ENCODE measurements around the gene ACTL6B. TPM values are rescaled to one million over a fixed set of nuclear protein-coding genes. Genes with fewer than 3 reads are reported as not detected.

ACTL6B gene
- total and polyA plus RNA-seq, 2 donors, result 0.19 to 0.69 TPM

GRCh38 chr7:100600730-100601038, 55.6 kb downstream of the ACTL6B start:
- H3K36me3 ChIP-seq (ENCODE audit: insufficient read depth), result no peaks in the 10 kb centered on the region
- H3K4me1 ChIP-seq (ENCODE audit: insufficient read depth), result no peaks in the 10 kb centered on the region
- WGBS, result 83% methylated on average over 9 of the region's 9 CpGs
- no peak overlapping the region for H3K4me3 ChIP-seq (ENCODE audit: low read depth, low read length)
- H3K27ac ChIP-seq (ENCODE audit: low read depth), result no peak overlapping the region
- DNase-seq (ENCODE audit: extremely low spot score), result no peak

- Histone ChIP-seq H3K4me3 (ENCODE audit: low read depth, low read length) (no peak overlapping the region), H3K36me3 (ENCODE audit: insufficient read depth) (no peaks in the 10 kb centered on the region), H3K27ac (ENCODE audit: low read depth) (no peak overlapping the region), H3K4me1 (ENCODE audit: insufficient read depth) (no peaks in the 10 kb centered on the region)
- DNase-seq (ENCODE audit: extremely low spot score), result no peak
- WGBS, result 77% methylated on average over 18 of the region's 18 CpGs
These were observed 56.1 kb downstream of the ACTL6B start for GRCh38 chr7:100599911-100600729.

GRCh38 chr7:100598425-100598824, 57.8 kb downstream of the ACTL6B start:
- Histone ChIP-seq H3K36me3 (ENCODE audit: insufficient read depth) (no peaks in the 10 kb centered on the region), H3K4me3 (ENCODE audit: low read depth, low read length) (no peak overlapping the region), H3K27ac (ENCODE audit: low read depth) (no peak overlapping the region), H3K4me1 (ENCODE audit: insufficient read depth) (no peaks in the 10 kb centered on the region)
- WGBS, result 91% methylated on average over 4 of the region's 4 CpGs
- DNase-seq (ENCODE audit: extremely low spot score), result no peak

GRCh38 chr7:100595188-100595587, 61.1 kb downstream of the ACTL6B start:
- 98% methylated on average over 7 of the region's 7 CpGs for WGBS
- Histone ChIP-seq H3K27ac (ENCODE audit: low read depth) (no peak overlapping the region), H3K36me3 (ENCODE audit: insufficient read depth) (no peaks in the 10 kb centered on the region), H3K4me1 (ENCODE audit: insufficient read depth) (no peaks in the 10 kb centered on the region), H3K4me3 (ENCODE audit: low read depth, low read length) (no peak overlapping the region)
- no peak for DNase-seq (ENCODE audit: extremely low spot score)

Other genes starting within 250 kb of the ACTL6B start
- 4.2 TPM for gene ZCWPW1, start 227.7 kb downstream of the ACTL6B start, total RNA-seq
- 8.7 TPM for gene ZCWPW1, start 227.7 kb downstream of the ACTL6B start, polyA plus RNA-seq
- gene MEPCE, start 226.6 kb downstream of the ACTL6B start, total RNA-seq, result 22.6 TPM
- gene MEPCE, start 226.6 kb downstream of the ACTL6B start, polyA plus RNA-seq, result 40.4 TPM
- 5.1 TPM for gene PPP1R35, start 220.0 kb downstream of the ACTL6B start, total RNA-seq
- 33.6 TPM for gene PPP1R35, start 220.0 kb downstream of the ACTL6B start, polyA plus RNA-seq
- not detected for gene SPACDR, start 192.2 kb downstream of the ACTL6B start, total RNA-seq
- 0.62 TPM for gene SPACDR, start 192.2 kb downstream of the ACTL6B start, polyA plus RNA-seq
- gene TSC22D4, start 177.2 kb downstream of the ACTL6B start, total RNA-seq, result 16.6 TPM
- 49.6 TPM for gene TSC22D4, start 177.2 kb downstream of the ACTL6B start, polyA plus RNA-seq
- 1.6 TPM for gene NYAP1, start 172.5 kb downstream of the ACTL6B start, total RNA-seq
- gene NYAP1, start 172.5 kb downstream of the ACTL6B start, polyA plus RNA-seq, result 1.5 TPM
- 9.9 TPM for gene AGFG2, start 117.2 kb downstream of the ACTL6B start, total RNA-seq
- 36.6 TPM for gene AGFG2, start 117.2 kb downstream of the ACTL6B start, polyA plus RNA-seq
- gene SAP25, start 82.5 kb downstream of the ACTL6B start, total RNA-seq, result not detected
- 2.5 TPM for gene SAP25, start 82.5 kb downstream of the ACTL6B start, polyA plus RNA-seq
- gene LRCH4, start 70.3 kb downstream of the ACTL6B start, total RNA-seq, result 13.7 TPM
- 33.0 TPM for gene LRCH4, start 70.3 kb downstream of the ACTL6B start, polyA plus RNA-seq
- 1.6 TPM for gene FBXO24, start 70.1 kb downstream of the ACTL6B start, total RNA-seq
- gene FBXO24, start 70.1 kb downstream of the ACTL6B start, polyA plus RNA-seq, result 0.57 TPM
- 124 TPM for gene PCOLCE, start 54.1 kb downstream of the ACTL6B start, total RNA-seq
- gene PCOLCE, start 54.1 kb downstream of the ACTL6B start, polyA plus RNA-seq, result 89.5 TPM
- 5.3 TPM for gene MOSPD3, start 43.9 kb downstream of the ACTL6B start, total RNA-seq
- gene MOSPD3, start 43.9 kb downstream of the ACTL6B start, polyA plus RNA-seq, result 30.4 TPM
- 0.69 TPM for gene TFR2, start 14.9 kb downstream of the ACTL6B start, total RNA-seq
- gene TFR2, start 14.9 kb downstream of the ACTL6B start, polyA plus RNA-seq, result 0.81 TPM
- gene GNB2, start 17.3 kb upstream of the ACTL6B start, total RNA-seq, result 51.2 TPM
- gene GNB2, start 17.3 kb upstream of the ACTL6B start, polyA plus RNA-seq, result 279 TPM
- 17.1 TPM for gene GIGYF1, start 37.8 kb upstream of the ACTL6B start, total RNA-seq
- gene GIGYF1, start 37.8 kb upstream of the ACTL6B start, polyA plus RNA-seq, result 27.2 TPM
- gene POP7, start 49.7 kb upstream of the ACTL6B start, total RNA-seq, result 18.6 TPM
- 39.1 TPM for gene POP7, start 49.7 kb upstream of the ACTL6B start, polyA plus RNA-seq
- gene EPO, start 64.0 kb upstream of the ACTL6B start, total RNA-seq, result not detected
- gene EPO, start 64.0 kb upstream of the ACTL6B start, polyA plus RNA-seq, result not detected
- gene ZAN, start 77.1 kb upstream of the ACTL6B start, total RNA-seq, result not detected
- not detected for gene ZAN, start 77.1 kb upstream of the ACTL6B start, polyA plus RNA-seq
- 70.6 TPM for gene EPHB4, start 171.1 kb upstream of the ACTL6B start, total RNA-seq
- gene EPHB4, start 171.1 kb upstream of the ACTL6B start, polyA plus RNA-seq, result 53.1 TPM
- gene SLC12A9, start 196.3 kb upstream of the ACTL6B start, total RNA-seq, result 13.6 TPM
- 29.0 TPM for gene SLC12A9, start 196.3 kb upstream of the ACTL6B start, polyA plus RNA-seq
- 38.0 TPM for gene TRIP6, start 210.9 kb upstream of the ACTL6B start, total RNA-seq
- gene TRIP6, start 210.9 kb upstream of the ACTL6B start, polyA plus RNA-seq, result 80.0 TPM
- 31.2 TPM for gene SRRT, start 218.7 kb upstream of the ACTL6B start, total RNA-seq
- 69.9 TPM for gene SRRT, start 218.7 kb upstream of the ACTL6B start, polyA plus RNA-seq
- gene UFSP1, start 233.3 kb upstream of the ACTL6B start, total RNA-seq, result 2.6 TPM
- gene UFSP1, start 233.3 kb upstream of the ACTL6B start, polyA plus RNA-seq, result 6.2 TPM
- 4.0 TPM for gene ACHE, start 239.4 kb upstream of the ACTL6B start, total RNA-seq
- gene ACHE, start 239.4 kb upstream of the ACTL6B start, polyA plus RNA-seq, result 4.3 TPM

All from urinary bladder (tissue), 4 donors.